ENCODE results near the gene DHH. TPM values are rescaled to one million over a fixed set of nuclear protein-coding genes. Genes with fewer than 3 reads are reported as not detected.
A peak's percentile ranks its signal among the peaks of the same experiment; 100 is the strongest.

Gene DHH
- total RNA-seq, 1 experiment from 2014 or later: not detected

GRCh38 chr12:49111206-49111605, 16.6 kb upstream of the DHH start:
- TF ChIP-seq CTCF (IDR thresholded peaks at IDR 0.05; ENCODE audit: unreplicated experiment): no peak
- H3K4me1 Mint-ChIP-seq (ENCODE audit: insufficient read depth, unreplicated experiment): peaks cover 17% of the 10 kb centered on the region
- DNase-seq (ENCODE audit: unreplicated experiment): no peak
- intact Hi-C loops (cut with micrococcal nuclease): no loop called here
- H3K36me3 Mint-ChIP-seq (ENCODE audit: insufficient read depth, unreplicated experiment): no peaks in the 10 kb centered on the region
- peak overlapping the region; percentile 86 for H3K4me3 Mint-ChIP-seq (ENCODE audit: unreplicated experiment)
- CTCF ChIA-PET: interaction anchor here (0.6 to 5.3 kb wide), 7 partner anchors 10 to 114 kb away, joined by 3 to 37 read pairs (median 5); no protein-coding TSS in a partner anchor
- H3K27me3 Mint-ChIP-seq (ENCODE audit: insufficient read depth, unreplicated experiment): no peaks in the 10 kb centered on the region
- POLR2A ChIA-PET: interaction anchor here (0.7 to 7.2 kb wide), 18 partner anchors 8 to 154 kb away, joined by 3 to 150 read pairs (median 6); partner anchors contain the start of genes ARF3, DHH, RHEBL1 and TUBA1A
- H3K27ac Mint-ChIP-seq (ENCODE audit: low read depth, unreplicated experiment): peak overlapping the region; percentile 97
- no TSS peak for BruUV-seq (replicated peaks)
- no peaks in the 10 kb centered on the region for H3K9me3 Mint-ChIP-seq (ENCODE audit: unreplicated experiment)

GRCh38 chr12:49110464-49111155, 16.0 kb upstream of the DHH start, which contains the start of gene LMBR1L:
TSS of gene LMBR1L (minus strand) at chr12:49110847. CDS start at chr12:49110555, 292 bp downstream.
- BruUV-seq (replicated peaks): no TSS peak
- POLR2A ChIA-PET: interaction anchor here (0.6 to 7.2 kb wide), 30 partner anchors 9 to 953 kb away, joined by 3 to 150 read pairs (median 4); partner anchors contain the start of genes ADCY6, ARF3, ASB8 and DHH
- H3K9me3 Mint-ChIP-seq (ENCODE audit: unreplicated experiment): no peaks in the 10 kb centered on the region
- peak within 1 kb of the TSS; percentile 97 for H3K27ac Mint-ChIP-seq (ENCODE audit: low read depth, unreplicated experiment)
- H3K36me3 Mint-ChIP-seq (ENCODE audit: insufficient read depth, unreplicated experiment): no peaks in the 10 kb centered on the region
- peak; percentile 99 for DNase-seq (ENCODE audit: unreplicated experiment)
- peak; percentile 14 for TF ChIP-seq CTCF (IDR thresholded peaks at IDR 0.05; ENCODE audit: unreplicated experiment)
- H3K4me3 Mint-ChIP-seq (ENCODE audit: unreplicated experiment): peak within 1 kb of the TSS; percentile 86
- H3K4me1 Mint-ChIP-seq (ENCODE audit: insufficient read depth, unreplicated experiment): peaks cover 18% of the 10 kb centered on the region
- CTCF ChIA-PET: interaction anchor here (0.5 to 5.3 kb wide), 13 partner anchors 10 to 125 kb away, joined by 3 to 37 read pairs (median 5); partner anchors contain the start of gene TUBA1B
- intact Hi-C loops (cut with micrococcal nuclease): loop anchor here (1.0 kb wide), 1 partner anchor 125 kb away; no protein-coding TSS in a partner anchor
- H3K27me3 Mint-ChIP-seq (ENCODE audit: insufficient read depth, unreplicated experiment): no peaks in the 10 kb centered on the region

- TF ChIP-seq CTCF (IDR thresholded peaks at IDR 0.05; ENCODE audit: unreplicated experiment): no peak
- H3K4me1 Mint-ChIP-seq (ENCODE audit: insufficient read depth, unreplicated experiment): peaks cover 23% of the 10 kb centered on the region
- POLR2A ChIA-PET: interaction anchor here (0.5 to 7.2 kb wide), 31 partner anchors 10 to 952 kb away, joined by 3 to 150 read pairs (median 3); partner anchors contain the start of genes ADCY6, ARF3, ASB8 and DHH
- H3K4me3 Mint-ChIP-seq (ENCODE audit: unreplicated experiment): peak overlapping the region; percentile 86
- DNase-seq (ENCODE audit: unreplicated experiment): no peak
- intact Hi-C loops (cut with micrococcal nuclease): loop anchor here (1.0 kb wide), 1 partner anchor 125 kb away; no protein-coding TSS in a partner anchor
- CTCF ChIA-PET: interaction anchor here (0.5 to 5.0 kb wide), 13 partner anchors 10 to 309 kb away, joined by 3 to 27 read pairs (median 5); partner anchors contain the start of gene TUBA1B
- peak overlapping the region; percentile 97 for H3K27ac Mint-ChIP-seq (ENCODE audit: low read depth, unreplicated experiment)
- no peaks in the 10 kb centered on the region for H3K36me3 Mint-ChIP-seq (ENCODE audit: insufficient read depth, unreplicated experiment)
- no peaks in the 10 kb centered on the region for H3K27me3 Mint-ChIP-seq (ENCODE audit: insufficient read depth, unreplicated experiment)
- TSS peak; percentile 35 for BruUV-seq (replicated peaks)
- H3K9me3 Mint-ChIP-seq (ENCODE audit: unreplicated experiment): no peaks in the 10 kb centered on the region
Observed at GRCh38 chr12:49109641-49110463, 15.3 kb upstream of the DHH start.

All from MCF 10A (cell line).